Natural killer cell (primary cell): ENCODE measurements around the gene VDAC1. TPM values are rescaled to one million over a fixed set of nuclear protein-coding genes. Genes with fewer than 3 reads are reported as not detected.

Experiments
- ATAC-seq, 3 donors: fragments of 150-1000 bp in 2 of 3; fragments of 200-7000 bp in 1 of 3; cut with Tn5 transposase; 1 replicate in 1 of 3; 2 replicates in 2 of 3; pipeline ENCODE4 v1.10.0; 2021; ENCODE audit warnings: mild to moderate bottlenecking in 2 of 3, moderate library complexity in 2 of 3
- DNase-seq, 2 donors: peaks; one replicate each; pipeline versions ENCODE4 v3.0.0 to v3.0.0-alpha.2; 2013 to 2021; ENCODE audit warnings: mixed read lengths in 1 of 2
- H3K27ac ChIP-seq: one replicate; pipeline ENCODE4 v1.5.1; 2013; ENCODE audit warnings: mild to moderate bottlenecking, low read length
- H3K27me3 ChIP-seq: one replicate; pipeline ENCODE4 v1.6.1; 2013; ENCODE audit warnings: low read length; ENCODE audit not compliant: control insufficient read depth, insufficient read depth
- H3K36me3 ChIP-seq: one replicate; pipeline ENCODE4 v1.6.1; 2013; ENCODE audit warnings: low read length; ENCODE audit not compliant: control insufficient read depth, insufficient read depth
- H3K4me1 ChIP-seq: one replicate; pipeline ENCODE4 v1.6.1; 2013; ENCODE audit warnings: low read length; ENCODE audit not compliant: control insufficient read depth, insufficient read depth
- H3K4me3 ChIP-seq: one replicate; pipeline ENCODE4 v1.5.1; 2013; ENCODE audit warnings: low read length
- H3K9me3 ChIP-seq: one replicate; pipeline ENCODE4 v1.6.1; 2013; ENCODE audit warnings: low read length; ENCODE audit not compliant: control insufficient read depth, insufficient read depth
- H3K27ac Mint-ChIP-seq, 2 donors: one replicate each; pipeline ENCODE4 v1.8.0; 2022; ENCODE audit warnings: mild to moderate bottlenecking in 2 of 2, mixed read lengths in 2 of 2, moderate library complexity in 1 of 2
- H3K27me3 Mint-ChIP-seq, 2 donors: one replicate each; pipeline ENCODE4 v1.8.0; 2022; ENCODE audit warnings: low read depth in 2 of 2, mixed read lengths in 2 of 2
- H3K36me3 Mint-ChIP-seq: one replicate; pipeline ENCODE4 v1.8.0; 2022; ENCODE audit warnings: mixed read lengths
- H3K4me1 Mint-ChIP-seq, 2 donors: one replicate each; pipeline ENCODE4 v1.8.0; 2022; ENCODE audit warnings: mixed read lengths in 2 of 2
- H3K4me3 Mint-ChIP-seq: one replicate; pipeline ENCODE4 v1.8.0; 2022; ENCODE audit warnings: mild to moderate bottlenecking, moderate library complexity, mixed read lengths
- H3K9me3 Mint-ChIP-seq, 2 donors: one replicate each; pipeline ENCODE4 v1.8.0; 2022; ENCODE audit warnings: mixed read lengths in 2 of 2
- WGBS: methylation state at CpG from one replicate; pipeline ENCODE4 v1.1.7; 2013; ENCODE audit warnings: missing lambda C conversion rate; ENCODE audit not compliant: insufficient coverage; 5-methylcytosine and 5-hydroxymethylcytosine counted together
- intact Hi-C: fragments of 100-400 bp; cut with micrococcal nuclease; formaldehyde crosslinking; loops from one replicate; pipeline ENCODE4 v1.14.2; 2022
- total RNA-seq, 4 donors: library from RNA; stranded (reverse); fragments of 120-200 nt in 1 of 4; gene quantifications; one replicate each; pipeline versions ENCODE4 v1.2.3 to v1.2.4, GENCODE V29; 2013 to 2022
- TF ChIP-seq, protein P1 (sequence below): fragments of 200-600 bp; IDR thresholded peaks from one replicate; pipeline ENCODE4 v1.8.0; 2022; ENCODE audit warnings: antibody characterized with exemption

VDAC1 gene
- total RNA-seq, 3 donors from 2014 or later (not counting 1 experiment from before 2014, with no cell fraction given), result 54.0 to 63.3 (median 60.2) TPM

DNA sequence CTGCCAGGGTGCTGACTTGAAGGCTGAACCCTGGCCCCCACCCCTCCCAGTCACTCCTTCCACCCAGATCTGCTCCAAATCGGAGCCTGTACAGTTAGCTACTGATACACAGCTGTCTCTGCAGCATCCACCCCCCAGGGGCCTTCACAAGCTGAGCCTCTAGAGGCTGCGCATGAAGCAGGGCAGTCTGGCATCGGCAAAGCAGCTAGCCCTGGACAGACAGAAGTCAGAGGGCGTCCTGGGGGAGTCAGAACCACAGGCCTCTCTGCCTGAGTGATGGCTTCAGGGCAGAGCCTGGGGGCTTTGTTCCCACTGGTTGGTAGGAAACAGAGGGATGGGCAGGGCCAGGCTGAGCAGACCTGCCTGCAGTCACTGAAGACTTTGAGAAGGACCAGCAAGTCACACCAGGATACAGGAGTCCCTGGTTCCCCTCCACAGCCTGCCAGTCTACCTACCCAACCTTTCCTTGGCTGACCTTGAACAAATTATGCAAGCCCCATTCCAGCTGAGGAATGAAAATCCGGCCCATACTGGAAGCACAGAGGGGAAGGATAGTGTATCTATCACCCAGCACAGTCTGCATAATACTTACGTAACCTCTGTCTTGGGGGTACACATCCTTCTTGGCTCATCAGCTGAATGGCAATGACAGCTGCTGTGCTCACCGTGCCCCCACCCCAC lies 8.8 kb downstream of the VDAC1 start:
- Histone ChIP-seq H3K27me3 (no peaks in the 10 kb centered on the region), H3K36me3 (peaks cover 5% of the 10 kb centered on the region), H3K27ac (no peak overlapping the region), H3K4me1 (peaks cover 16% of the 10 kb centered on the region), H3K4me3 (no peak overlapping the region), H3K9me3 (no peaks in the 10 kb centered on the region)
- intact Hi-C loops, result no loop called here
- Mint-ChIP-seq H3K9me3 (no peaks in the 10 kb centered on the region), H3K4me1 (peaks cover 32 to 49% of the 10 kb centered on the region in 2 donors), H3K4me3 (no peak overlapping the region), H3K27ac (peak overlapping the region in 1 of 2 donors; percentile 68), H3K27me3 (no peaks in the 10 kb centered on the region), H3K36me3 (no peaks in the 10 kb centered on the region)
- TF ChIP-seq, protein P1, sequence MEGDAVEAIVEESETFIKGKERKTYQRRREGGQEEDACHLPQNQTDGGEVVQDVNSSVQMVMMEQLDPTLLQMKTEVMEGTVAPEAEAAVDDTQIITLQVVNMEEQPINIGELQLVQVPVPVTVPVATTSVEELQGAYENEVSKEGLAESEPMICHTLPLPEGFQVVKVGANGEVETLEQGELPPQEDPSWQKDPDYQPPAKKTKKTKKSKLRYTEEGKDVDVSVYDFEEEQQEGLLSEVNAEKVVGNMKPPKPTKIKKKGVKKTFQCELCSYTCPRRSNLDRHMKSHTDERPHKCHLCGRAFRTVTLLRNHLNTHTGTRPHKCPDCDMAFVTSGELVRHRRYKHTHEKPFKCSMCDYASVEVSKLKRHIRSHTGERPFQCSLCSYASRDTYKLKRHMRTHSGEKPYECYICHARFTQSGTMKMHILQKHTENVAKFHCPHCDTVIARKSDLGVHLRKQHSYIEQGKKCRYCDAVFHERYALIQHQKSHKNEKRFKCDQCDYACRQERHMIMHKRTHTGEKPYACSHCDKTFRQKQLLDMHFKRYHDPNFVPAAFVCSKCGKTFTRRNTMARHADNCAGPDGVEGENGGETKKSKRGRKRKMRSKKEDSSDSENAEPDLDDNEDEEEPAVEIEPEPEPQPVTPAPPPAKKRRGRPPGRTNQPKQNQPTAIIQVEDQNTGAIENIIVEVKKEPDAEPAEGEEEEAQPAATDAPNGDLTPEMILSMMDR, result no peak
- ATAC-seq, result no peak
- DNase-seq, result no peak
- 72% methylated on average over 7 of the region's 7 CpGs for WGBS

DNA sequence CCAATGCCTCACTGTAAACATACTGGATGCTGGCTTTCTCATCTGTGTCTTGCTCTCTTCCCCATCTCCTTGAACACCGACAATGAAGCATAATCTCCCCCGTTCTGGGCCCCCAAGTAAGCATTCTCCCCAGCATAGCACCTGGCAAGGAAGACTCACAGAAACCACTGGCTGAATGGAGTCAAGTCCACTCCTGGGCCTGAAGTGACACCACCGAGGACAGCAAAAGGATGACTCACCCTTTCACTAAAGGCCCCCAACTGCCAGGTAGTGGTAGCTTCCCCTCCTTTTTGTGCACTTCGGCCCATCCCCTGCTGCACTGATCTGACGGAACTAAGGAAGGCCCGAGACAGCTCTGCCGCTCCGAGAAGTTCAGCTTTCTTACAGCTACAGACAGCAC lies 9.4 kb downstream of the VDAC1 start:
- Histone ChIP-seq H3K36me3 (peaks cover 12% of the 10 kb centered on the region), H3K9me3 (no peaks in the 10 kb centered on the region), H3K4me3 (no peak overlapping the region), H3K27me3 (no peaks in the 10 kb centered on the region), H3K27ac (no peak overlapping the region), H3K4me1 (peaks cover 15% of the 10 kb centered on the region)
- no peaks in the 10 kb centered on the region for H3K27me3 Mint-ChIP-seq
- WGBS, result 80% methylated on average over 8 of the region's 8 CpGs
- H3K27ac Mint-ChIP-seq, result peak overlapping the region in 1 of 2 donors; percentile 68
- no peak for DNase-seq
- no peak for ATAC-seq
- H3K9me3 Mint-ChIP-seq, result no peaks in the 10 kb centered on the region
- intact Hi-C loops, result no loop called here
- peaks cover 32 to 43% of the 10 kb centered on the region in 2 donors for H3K4me1 Mint-ChIP-seq
- no peaks in the 10 kb centered on the region for H3K36me3 Mint-ChIP-seq
- no peak overlapping the region for H3K4me3 Mint-ChIP-seq
- TF ChIP-seq, protein P1, result no peak

DNA sequence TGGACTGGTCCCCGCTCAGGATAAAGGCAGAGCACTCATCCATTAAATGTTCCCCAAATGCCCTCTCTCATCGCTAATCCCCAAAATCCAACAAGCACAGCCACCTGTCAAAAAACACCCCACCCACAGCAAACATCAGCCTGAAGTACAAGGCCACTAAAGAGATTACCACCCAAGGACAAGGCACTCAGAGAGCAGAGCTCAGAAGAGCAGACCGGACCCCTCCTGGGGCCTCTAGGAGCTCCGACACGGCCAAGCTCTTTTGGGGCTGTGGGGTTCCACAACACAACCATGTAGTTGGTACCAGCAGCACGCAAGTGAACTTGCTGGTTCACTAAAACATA lies 9.8 kb downstream of the VDAC1 start:
- WGBS, result 93% methylated on average over 6 of the region's 6 CpGs
- Mint-ChIP-seq H3K9me3 (no peaks in the 10 kb centered on the region), H3K27ac (peak overlapping the region in 1 of 2 donors; percentile 68), H3K4me1 (peaks cover 32 to 39% of the 10 kb centered on the region in 2 donors), H3K27me3 (no peaks in the 10 kb centered on the region), H3K4me3 (no peak overlapping the region), H3K36me3 (no peaks in the 10 kb centered on the region)
- intact Hi-C loops, result no loop called here
- DNase-seq, result no peak
- peaks cover 16% of the 10 kb centered on the region for H3K36me3 ChIP-seq
- no peak overlapping the region for H3K27ac ChIP-seq
- H3K4me1 ChIP-seq, result peaks cover 13% of the 10 kb centered on the region
- H3K4me3 ChIP-seq, result no peak overlapping the region
- no peaks in the 10 kb centered on the region for H3K27me3 ChIP-seq
- TF ChIP-seq, protein P1, result no peak
- no peaks in the 10 kb centered on the region for H3K9me3 ChIP-seq
- ATAC-seq, result no peak
